Upper lobe of right lung (tissue), 1 donor: ENCODE measurements around the gene CPEB4. TPM values are rescaled to one million over a fixed set of nuclear protein-coding genes. Genes with fewer than 3 reads are reported as not detected.

Experiments used
- ATAC-seq: fragments of 200-7000 bp; cut with Tn5 transposase; one replicate; pipeline ENCODE4 v1.9.1; 2020; ENCODE audit warnings: mild to moderate bottlenecking, moderate library complexity
- DNase-seq: peaks from one replicate; pipeline ENCODE4 v3.0.0-alpha.2; 2020
- H3K27ac ChIP-seq: fragments of 200-600 bp; one replicate; pipeline ENCODE4 v1.8.0; 2022
- H3K27me3 ChIP-seq: fragments of 200-600 bp; one replicate; pipeline ENCODE4 v1.8.0; 2022; ENCODE audit warnings: mild to moderate bottlenecking
- H3K36me3 ChIP-seq: fragments of 200-600 bp; one replicate; pipeline ENCODE4 v1.8.0; 2022
- H3K4me1 ChIP-seq: fragments of 200-600 bp; one replicate; pipeline ENCODE4 v1.8.0; 2022
- H3K4me3 ChIP-seq: fragments of 200-600 bp; one replicate; pipeline ENCODE4 v1.8.0; 2022; ENCODE audit warnings: mild to moderate bottlenecking
- H3K9me3 ChIP-seq: fragments of 200-600 bp; one replicate; pipeline ENCODE4 v1.8.0; 2022
- intact Hi-C: fragments of 100-400 bp; cut with DNase I; formaldehyde crosslinking; loops from one replicate; pipeline ENCODE4 v1.11.0; 2022
- total RNA-seq: library from RNA; stranded (reverse); fragmentation: NEBNext Ultra II Directional; extraction: Animal tissue kit (Norgen Biotek cat#: 25700); gene quantifications from one replicate; pipeline ENCODE4 v1.2.1, GENCODE V29; 2021
- TF ChIP-seq, protein P1 (sequence below): fragments of 200-600 bp; IDR thresholded peaks from one replicate; pipeline ENCODE4 v1.8.0; 2022; ENCODE audit warnings: antibody characterized with exemption
- donor health status: DM: no; HTN: yes; CAD: no; lungs with severe emphysema.

The CPEB4 gene
- total RNA-seq, 1 donor from 2014 or later = 62.4 TPM

DNA sequence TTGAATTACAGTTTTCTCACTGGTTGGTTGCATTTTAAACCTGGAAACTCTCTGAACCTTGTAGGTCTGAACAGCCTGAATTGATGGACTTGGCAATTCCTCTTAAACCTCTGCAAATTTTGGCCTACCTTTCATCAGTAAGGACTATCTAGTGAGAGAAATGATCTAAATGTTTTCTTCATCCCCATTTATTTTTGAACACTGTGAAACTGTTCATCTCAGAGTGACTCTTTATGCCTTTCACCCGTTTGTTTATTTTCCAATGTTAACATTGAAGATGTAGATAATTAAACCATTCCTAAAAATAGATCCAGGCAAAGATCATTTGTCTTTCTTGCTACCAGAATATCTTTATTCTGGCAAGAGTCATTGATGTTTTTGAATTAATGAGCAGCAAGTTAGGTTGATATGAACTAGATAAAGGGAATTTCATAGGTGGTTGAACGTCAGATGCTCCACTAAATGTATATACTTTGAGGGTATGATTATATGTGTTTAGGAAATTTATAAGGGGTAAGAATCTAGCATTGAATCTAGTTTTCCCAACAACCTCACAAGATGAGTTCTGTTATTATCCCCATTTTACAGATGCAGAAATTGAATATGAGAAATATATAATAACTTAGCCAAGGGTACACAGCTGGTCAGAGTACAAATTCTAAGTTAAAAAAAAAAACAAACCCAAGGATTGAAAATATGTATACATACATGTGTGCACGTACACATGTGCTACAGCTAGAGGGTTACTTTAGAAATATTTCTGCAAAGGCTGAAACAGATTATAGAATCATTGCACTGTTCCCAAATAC is 3.4 kb downstream of the CPEB4 start:
- intact Hi-C loops = no loop called here
- no peaks in the 10 kb centered on the region for H3K9me3 ChIP-seq
- H3K27me3 ChIP-seq = no peaks in the 10 kb centered on the region
- H3K4me3 ChIP-seq = peak overlapping the region; percentile 77
- TF ChIP-seq, protein P1, sequence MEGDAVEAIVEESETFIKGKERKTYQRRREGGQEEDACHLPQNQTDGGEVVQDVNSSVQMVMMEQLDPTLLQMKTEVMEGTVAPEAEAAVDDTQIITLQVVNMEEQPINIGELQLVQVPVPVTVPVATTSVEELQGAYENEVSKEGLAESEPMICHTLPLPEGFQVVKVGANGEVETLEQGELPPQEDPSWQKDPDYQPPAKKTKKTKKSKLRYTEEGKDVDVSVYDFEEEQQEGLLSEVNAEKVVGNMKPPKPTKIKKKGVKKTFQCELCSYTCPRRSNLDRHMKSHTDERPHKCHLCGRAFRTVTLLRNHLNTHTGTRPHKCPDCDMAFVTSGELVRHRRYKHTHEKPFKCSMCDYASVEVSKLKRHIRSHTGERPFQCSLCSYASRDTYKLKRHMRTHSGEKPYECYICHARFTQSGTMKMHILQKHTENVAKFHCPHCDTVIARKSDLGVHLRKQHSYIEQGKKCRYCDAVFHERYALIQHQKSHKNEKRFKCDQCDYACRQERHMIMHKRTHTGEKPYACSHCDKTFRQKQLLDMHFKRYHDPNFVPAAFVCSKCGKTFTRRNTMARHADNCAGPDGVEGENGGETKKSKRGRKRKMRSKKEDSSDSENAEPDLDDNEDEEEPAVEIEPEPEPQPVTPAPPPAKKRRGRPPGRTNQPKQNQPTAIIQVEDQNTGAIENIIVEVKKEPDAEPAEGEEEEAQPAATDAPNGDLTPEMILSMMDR = no peak
- ATAC-seq (no peak), DNase-seq (no peak)
- H3K4me1 ChIP-seq = peaks cover 41% of the 10 kb centered on the region
- peak overlapping the region; percentile 48 for H3K27ac ChIP-seq
- H3K36me3 ChIP-seq = no peaks in the 10 kb centered on the region

DNA sequence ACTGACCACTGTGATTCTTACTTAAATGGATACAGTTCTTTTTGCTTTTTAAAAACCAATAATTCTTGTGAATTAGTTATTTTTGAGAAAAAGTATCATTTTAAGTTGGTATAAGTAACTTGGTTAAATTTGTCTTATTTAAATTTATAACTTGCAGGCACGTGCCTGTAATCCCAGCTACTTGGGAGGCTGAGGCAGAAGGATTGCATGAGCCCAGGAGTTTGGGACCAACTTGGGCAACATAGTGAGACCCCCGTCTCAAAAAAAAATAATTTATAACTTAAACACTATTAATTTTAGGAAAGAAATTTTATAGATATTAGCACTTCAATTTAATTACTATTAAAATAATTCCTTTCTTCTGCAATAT is 5.0 kb downstream of the CPEB4 start:
- H3K4me1 ChIP-seq = peaks cover 41% of the 10 kb centered on the region

DNA sequence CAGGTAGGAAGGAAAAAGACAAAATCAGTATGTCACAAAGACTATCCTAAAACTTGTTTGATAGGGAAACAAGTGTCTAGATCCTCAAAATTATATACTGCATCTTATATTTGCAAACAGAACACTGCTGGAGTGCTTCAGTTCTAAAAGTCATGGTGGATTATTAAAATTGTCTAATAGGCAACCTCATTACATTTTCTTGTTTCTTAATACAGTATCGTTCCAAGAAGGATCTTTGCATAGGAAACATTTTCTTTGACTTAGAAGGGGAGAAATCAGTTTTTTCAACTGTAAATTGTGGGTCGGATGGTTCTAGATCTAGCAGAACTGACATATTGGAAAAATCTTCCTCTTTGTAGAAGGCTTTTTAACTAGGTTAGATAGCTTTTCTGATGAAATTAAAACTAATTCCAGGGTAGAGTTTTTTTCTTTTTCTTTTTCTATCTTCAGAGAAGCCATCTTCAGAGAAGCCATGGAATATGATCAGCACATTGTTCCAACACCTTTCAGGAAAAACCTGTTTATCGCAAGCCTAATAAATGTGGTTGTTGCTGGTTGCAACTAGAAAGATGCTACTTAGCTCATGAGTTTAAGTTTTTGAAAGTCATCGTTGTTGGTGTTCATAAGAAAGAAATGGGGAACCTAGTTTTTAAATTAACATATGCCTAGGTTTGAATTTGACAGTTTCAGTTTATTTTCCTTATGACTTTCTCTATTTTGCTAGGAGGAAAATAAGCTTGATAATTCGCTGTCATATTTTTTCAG is 7.4 kb downstream of the CPEB4 start:
- Histone ChIP-seq H3K27ac (no peak overlapping the region), H3K4me1 (peaks cover 48% of the 10 kb centered on the region), H3K4me3 (peak overlapping the region; percentile 9), H3K36me3 (no peaks in the 10 kb centered on the region), H3K27me3 (no peaks in the 10 kb centered on the region), H3K9me3 (no peaks in the 10 kb centered on the region)
- ATAC-seq = no peak
- intact Hi-C loops = no loop called here
- TF ChIP-seq, protein P1 = no peak
- no peak for DNase-seq

More for the DNA sequence above, 5.0 kb downstream of the CPEB4 start:
- Histone ChIP-seq H3K36me3 (no peaks in the 10 kb centered on the region), H3K4me3 (peak overlapping the region; percentile 77), H3K27me3 (no peaks in the 10 kb centered on the region), H3K9me3 (no peaks in the 10 kb centered on the region), H3K27ac (no peak overlapping the region)
- no peak for ATAC-seq
- TF ChIP-seq, protein P1 = no peak
- intact Hi-C loops = no loop called here
- no peak for DNase-seq

DNA sequence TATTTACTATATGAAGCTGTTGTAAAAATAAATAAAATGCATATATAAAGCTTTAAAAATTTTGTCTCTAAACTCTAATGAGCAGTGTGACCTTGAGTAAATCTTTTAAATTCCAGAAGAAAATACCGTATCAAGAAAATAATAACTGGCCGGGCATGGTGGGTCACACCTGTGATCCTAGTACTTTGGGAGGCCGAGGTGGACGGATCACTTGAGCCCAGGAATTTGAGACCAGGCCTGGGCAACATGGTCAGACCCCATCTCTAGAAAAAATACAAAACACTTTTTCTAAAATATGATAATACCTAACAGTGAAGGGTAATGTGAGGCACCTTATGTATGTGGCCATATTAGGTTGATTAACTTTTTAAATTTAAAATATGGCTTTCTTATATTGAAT is 8.5 kb downstream of the CPEB4 start:
- intact Hi-C loops = no loop called here
- no peak overlapping the region for H3K4me3 ChIP-seq
- H3K9me3 ChIP-seq = no peaks in the 10 kb centered on the region
- TF ChIP-seq, protein P1 = no peak
- H3K4me1 ChIP-seq = peaks cover 53% of the 10 kb centered on the region
- no peaks in the 10 kb centered on the region for H3K27me3 ChIP-seq
- no peak overlapping the region for H3K27ac ChIP-seq
- no peak for DNase-seq
- H3K36me3 ChIP-seq = no peaks in the 10 kb centered on the region
- no peak for ATAC-seq

DNA sequence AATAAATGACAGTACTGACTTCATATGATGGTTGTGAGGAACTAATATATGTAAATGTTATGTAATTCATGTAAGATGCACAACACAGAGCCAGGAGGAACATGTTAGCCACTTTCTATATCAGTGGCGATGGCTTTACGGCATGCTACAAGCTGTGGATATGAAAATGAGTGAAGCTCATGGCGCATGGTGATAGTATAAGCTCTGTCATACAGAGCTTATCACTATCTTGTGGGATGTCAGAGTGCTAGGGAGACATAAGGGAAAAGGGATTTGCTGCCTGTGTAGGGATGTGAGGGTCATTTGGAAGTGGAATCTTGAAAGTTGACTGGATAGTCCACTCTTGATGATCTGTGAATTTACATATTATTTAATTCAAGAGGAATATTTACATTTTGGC is 13.6 kb downstream of the CPEB4 start:
- intact Hi-C loops = no loop called here
- TF ChIP-seq, protein P1 = no peak
- Histone ChIP-seq H3K9me3 (no peaks in the 10 kb centered on the region), H3K27me3 (no peaks in the 10 kb centered on the region), H3K4me3 (no peak overlapping the region), H3K27ac (no peak overlapping the region), H3K4me1 (peaks cover 36% of the 10 kb centered on the region), H3K36me3 (no peaks in the 10 kb centered on the region)
- ATAC-seq (no peak), DNase-seq (no peak)
